ENCODE measurements around the gene ANKFY1. TPM values are rescaled to one million over a fixed set of nuclear protein-coding genes. Genes with fewer than 3 reads are reported as not detected.
A peak's percentile ranks its signal among the peaks of the same experiment; 100 is the strongest.

The ANKFY1 gene
- total RNA-seq = 19.6 TPM

GRCh38 chr17:4263282-4264215 is at the start of gene ANKFY1:
Gene ANKFY1, minus strand, starts transcription at chr17:4263979. Its CDS starts 38 bp downstream, at chr17:4263941.
- Histone ChIP-seq H3K4me1 (ENCODE audit: insufficient read depth, low read length) (peaks cover 32% of the 10 kb centered on the region), H3K4me3 (ENCODE audit: low read length) (peak within 1 kb of the TSS; percentile 98), H3K27me3 (ENCODE audit: insufficient read depth, low read length) (no peaks in the 10 kb centered on the region), H3K9me3 (ENCODE audit: low read depth, low read length) (no peaks in the 10 kb centered on the region)

- Histone ChIP-seq H3K4me3 (ENCODE audit: low read length) (no peak overlapping the region), H3K4me1 (ENCODE audit: insufficient read depth, low read length) (peaks cover 24% of the 10 kb centered on the region), H3K9me3 (ENCODE audit: low read depth, low read length) (no peaks in the 10 kb centered on the region), H3K27me3 (ENCODE audit: insufficient read depth, low read length) (no peaks in the 10 kb centered on the region)
These were observed 46.7 kb upstream of the ANKFY1 start for GRCh38 chr17:4310354-4311060.

- Histone ChIP-seq H3K27me3 (ENCODE audit: insufficient read depth, low read length) (no peaks in the 10 kb centered on the region), H3K4me3 (ENCODE audit: low read length) (no peak overlapping the region), H3K9me3 (ENCODE audit: low read depth, low read length) (no peaks in the 10 kb centered on the region), H3K4me1 (ENCODE audit: insufficient read depth, low read length) (peaks cover 24% of the 10 kb centered on the region)
These were observed 46.1 kb upstream of the ANKFY1 start for GRCh38 chr17:4309897-4310296.

- H3K4me1 ChIP-seq (ENCODE audit: insufficient read depth, low read length) = peaks cover 16% of the 10 kb centered on the region
These were observed 43.6 kb upstream of the ANKFY1 start for GRCh38 chr17:4307179-4307930.

GRCh38 chr17:4305224-4305623 is 41.4 kb upstream of the ANKFY1 start:
- Histone ChIP-seq H3K9me3 (ENCODE audit: low read depth, low read length) (no peaks in the 10 kb centered on the region), H3K4me3 (ENCODE audit: low read length) (no peak overlapping the region), H3K4me1 (ENCODE audit: insufficient read depth, low read length) (peaks cover 10% of the 10 kb centered on the region), H3K27me3 (ENCODE audit: insufficient read depth, low read length) (no peaks in the 10 kb centered on the region)

More at GRCh38 chr17:4307179-4307930, 43.6 kb upstream of the ANKFY1 start:
- Histone ChIP-seq H3K9me3 (ENCODE audit: low read depth, low read length) (no peaks in the 10 kb centered on the region), H3K27me3 (ENCODE audit: insufficient read depth, low read length) (no peaks in the 10 kb centered on the region), H3K4me3 (ENCODE audit: low read length) (no peak overlapping the region)

GRCh38 chr17:4304417-4305027 is 40.7 kb upstream of the ANKFY1 start:
- Histone ChIP-seq H3K4me3 (ENCODE audit: low read length) (no peak overlapping the region), H3K4me1 (ENCODE audit: insufficient read depth, low read length) (peaks cover 10% of the 10 kb centered on the region)

GRCh38 chr17:4301066-4301465 is 37.3 kb upstream of the ANKFY1 start:
- H3K9me3 ChIP-seq (ENCODE audit: low read depth, low read length) = no peaks in the 10 kb centered on the region
- no peaks in the 10 kb centered on the region for H3K4me1 ChIP-seq (ENCODE audit: insufficient read depth, low read length)
- H3K27me3 ChIP-seq (ENCODE audit: insufficient read depth, low read length) = no peaks in the 10 kb centered on the region
- H3K4me3 ChIP-seq (ENCODE audit: low read length) = no peak overlapping the region

More at GRCh38 chr17:4304417-4305027, 40.7 kb upstream of the ANKFY1 start:
- no peaks in the 10 kb centered on the region for H3K9me3 ChIP-seq (ENCODE audit: low read depth, low read length)
- no peaks in the 10 kb centered on the region for H3K27me3 ChIP-seq (ENCODE audit: insufficient read depth, low read length)

GRCh38 chr17:4297351-4297750 is 33.6 kb upstream of the ANKFY1 start:
- Histone ChIP-seq H3K9me3 (ENCODE audit: low read depth, low read length) (no peaks in the 10 kb centered on the region), H3K27me3 (ENCODE audit: insufficient read depth, low read length) (no peaks in the 10 kb centered on the region), H3K4me3 (ENCODE audit: low read length) (no peak overlapping the region), H3K4me1 (ENCODE audit: insufficient read depth, low read length) (no peaks in the 10 kb centered on the region)

- Histone ChIP-seq H3K4me3 (ENCODE audit: low read length) (no peak overlapping the region), H3K27me3 (ENCODE audit: insufficient read depth, low read length) (no peaks in the 10 kb centered on the region), H3K9me3 (ENCODE audit: low read depth, low read length) (no peaks in the 10 kb centered on the region), H3K4me1 (ENCODE audit: insufficient read depth, low read length) (no peaks in the 10 kb centered on the region)
These were observed 31.9 kb upstream of the ANKFY1 start for GRCh38 chr17:4295686-4296085.

- no peak overlapping the region for H3K4me3 ChIP-seq (ENCODE audit: low read length)
These were observed 29.8 kb upstream of the ANKFY1 start for GRCh38 chr17:4293572-4293971.

GRCh38 chr17:4287710-4288109 is 23.9 kb upstream of the ANKFY1 start:
- H3K4me3 ChIP-seq (ENCODE audit: low read length) = no peak overlapping the region
- H3K4me1 ChIP-seq (ENCODE audit: insufficient read depth, low read length) = no peaks in the 10 kb centered on the region
- no peaks in the 10 kb centered on the region for H3K27me3 ChIP-seq (ENCODE audit: insufficient read depth, low read length)
- H3K9me3 ChIP-seq (ENCODE audit: low read depth, low read length) = no peaks in the 10 kb centered on the region

More at GRCh38 chr17:4293572-4293971, 29.8 kb upstream of the ANKFY1 start:
- no peaks in the 10 kb centered on the region for H3K9me3 ChIP-seq (ENCODE audit: low read depth, low read length)
- H3K4me1 ChIP-seq (ENCODE audit: insufficient read depth, low read length) = no peaks in the 10 kb centered on the region
- no peaks in the 10 kb centered on the region for H3K27me3 ChIP-seq (ENCODE audit: insufficient read depth, low read length)

- no peaks in the 10 kb centered on the region for H3K9me3 ChIP-seq (ENCODE audit: low read depth, low read length)
- H3K4me3 ChIP-seq (ENCODE audit: low read length) = no peak overlapping the region
- no peaks in the 10 kb centered on the region for H3K4me1 ChIP-seq (ENCODE audit: insufficient read depth, low read length)
- no peaks in the 10 kb centered on the region for H3K27me3 ChIP-seq (ENCODE audit: insufficient read depth, low read length)
These were observed 12.7 kb upstream of the ANKFY1 start for GRCh38 chr17:4276514-4276913.

- Histone ChIP-seq H3K9me3 (ENCODE audit: low read depth, low read length) (no peaks in the 10 kb centered on the region), H3K4me1 (ENCODE audit: insufficient read depth, low read length) (no peaks in the 10 kb centered on the region), H3K27me3 (ENCODE audit: insufficient read depth, low read length) (no peaks in the 10 kb centered on the region), H3K4me3 (ENCODE audit: low read length) (no peak overlapping the region)
These were observed 9.2 kb upstream of the ANKFY1 start for GRCh38 chr17:4272972-4273368.

- H3K9me3 ChIP-seq (ENCODE audit: low read depth, low read length) = no peaks in the 10 kb centered on the region
- no peaks in the 10 kb centered on the region for H3K27me3 ChIP-seq (ENCODE audit: insufficient read depth, low read length)
- no peak overlapping the region for H3K4me3 ChIP-seq (ENCODE audit: low read length)
- no peaks in the 10 kb centered on the region for H3K4me1 ChIP-seq (ENCODE audit: insufficient read depth, low read length)
These were observed 8.6 kb upstream of the ANKFY1 start for GRCh38 chr17:4272213-4272971.

Measured in mononuclear cell (primary cell).